NCI-H2081 treated with DMSO at 0.1 percent for 48 hours (cell line): ENCODE data around the gene BCL2L2.

Experiments used
- DNase-seq: peaks from one replicate; lab custom pipeline; 2025; lab: John Stamatoyannopoulos, UW

The BCL2L2 gene

GRCh38 chr14:23355871-23356435 lies 49.3 kb downstream of the BCL2L2 start:
- no peak for DNase-seq

GRCh38 chr14:23356662-23357061 lies 50.0 kb downstream of the BCL2L2 start:
- no peak for DNase-seq

- no peak for DNase-seq
These were observed 50.6 kb downstream of the BCL2L2 start for GRCh38 chr14:23357261-23357660.

- DNase-seq = no peak
These were observed 51.4 kb downstream of the BCL2L2 start for GRCh38 chr14:23358042-23358441.

- DNase-seq = no peak
These were observed 52.0 kb downstream of the BCL2L2 start for GRCh38 chr14:23358553-23359166.

- no peak for DNase-seq
These were observed 52.6 kb downstream of the BCL2L2 start for GRCh38 chr14:23359167-23359626.

- no peak for DNase-seq
These were observed 53.3 kb downstream of the BCL2L2 start for GRCh38 chr14:23359722-23360447.

GRCh38 chr14:23360496-23360895 lies 53.9 kb downstream of the BCL2L2 start:
- no peak for DNase-seq

- no peak for DNase-seq
These were observed 54.7 kb downstream of the BCL2L2 start for GRCh38 chr14:23361320-23361719.
